Raji (cell line): ENCODE measurements around the gene FIBCD1.

Experiments used
- POLR2A ChIP-seq: IDR thresholded peaks from 2 replicates; pipeline ENCODE4 v1.6.1; 2011; ENCODE audit warnings: low read depth, low read length, control low read depth; ENCODE audit not compliant: insufficient read depth

The FIBCD1 gene, protein sequence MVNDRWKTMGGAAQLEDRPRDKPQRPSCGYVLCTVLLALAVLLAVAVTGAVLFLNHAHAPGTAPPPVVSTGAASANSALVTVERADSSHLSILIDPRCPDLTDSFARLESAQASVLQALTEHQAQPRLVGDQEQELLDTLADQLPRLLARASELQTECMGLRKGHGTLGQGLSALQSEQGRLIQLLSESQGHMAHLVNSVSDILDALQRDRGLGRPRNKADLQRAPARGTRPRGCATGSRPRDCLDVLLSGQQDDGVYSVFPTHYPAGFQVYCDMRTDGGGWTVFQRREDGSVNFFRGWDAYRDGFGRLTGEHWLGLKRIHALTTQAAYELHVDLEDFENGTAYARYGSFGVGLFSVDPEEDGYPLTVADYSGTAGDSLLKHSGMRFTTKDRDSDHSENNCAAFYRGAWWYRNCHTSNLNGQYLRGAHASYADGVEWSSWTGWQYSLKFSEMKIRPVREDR

DNA sequence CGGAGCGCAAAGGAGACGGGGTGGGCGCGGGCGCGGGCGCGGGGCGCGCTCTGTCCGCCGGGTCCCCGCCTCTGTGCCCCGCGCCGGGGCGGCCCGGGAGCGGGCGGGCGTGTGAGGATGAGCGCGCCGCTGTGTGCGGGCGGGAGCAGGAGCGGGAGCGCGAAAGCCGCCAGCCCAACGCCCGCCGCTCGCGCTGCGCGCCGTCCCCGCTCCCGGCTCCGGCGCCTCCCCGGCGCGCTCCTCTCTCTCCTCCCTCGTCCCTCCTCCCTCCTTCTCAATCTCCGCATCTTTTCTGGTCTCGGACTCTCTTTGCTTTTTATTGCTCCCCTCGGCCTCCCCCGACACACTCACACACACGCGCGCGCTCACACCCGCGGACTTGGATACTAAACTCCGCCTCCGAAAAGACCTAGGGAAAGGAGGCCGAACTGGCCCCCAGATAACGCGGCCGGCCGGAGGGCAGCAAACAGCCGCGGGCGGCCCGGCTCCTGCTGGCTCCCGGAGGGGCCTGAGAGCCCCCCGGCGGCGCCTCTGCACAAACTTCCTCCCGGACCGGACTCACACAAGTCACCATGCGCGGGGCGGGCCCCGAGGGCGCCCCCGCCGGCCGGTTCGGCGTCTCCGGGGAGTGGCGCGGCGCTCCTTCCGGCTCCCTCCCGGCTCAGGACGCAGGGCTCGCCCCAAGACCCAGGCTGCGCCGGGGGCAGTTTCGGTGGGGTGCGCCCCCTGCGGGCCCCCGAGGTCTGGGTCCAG, at the start of gene FIBCD1:
FIBCD1 (minus strand) TSS at position 596 of the 753 bp plus-strand sequence. CDS start 640 bp downstream, outside the sequence.
- TF ChIP-seq POLR2A, result no peak

DNA sequence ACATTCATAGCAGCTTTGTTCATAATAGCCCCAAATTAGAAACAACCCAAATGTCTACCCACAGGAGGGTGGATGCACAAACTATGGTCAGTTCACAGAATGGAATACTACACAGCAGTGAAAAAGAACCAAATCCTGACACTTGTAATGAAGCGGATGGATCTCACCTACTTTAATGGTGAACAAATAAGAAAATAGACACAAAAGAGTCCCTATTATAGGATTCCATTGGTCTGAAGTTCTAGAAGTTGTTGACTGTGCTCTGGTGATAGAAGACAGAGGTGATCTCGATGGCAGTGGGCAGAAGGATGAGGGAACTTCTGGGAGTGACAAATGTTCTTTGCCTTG, 49.3 kb upstream of the FIBCD1 start:
- no peak for TF ChIP-seq POLR2A

DNA sequence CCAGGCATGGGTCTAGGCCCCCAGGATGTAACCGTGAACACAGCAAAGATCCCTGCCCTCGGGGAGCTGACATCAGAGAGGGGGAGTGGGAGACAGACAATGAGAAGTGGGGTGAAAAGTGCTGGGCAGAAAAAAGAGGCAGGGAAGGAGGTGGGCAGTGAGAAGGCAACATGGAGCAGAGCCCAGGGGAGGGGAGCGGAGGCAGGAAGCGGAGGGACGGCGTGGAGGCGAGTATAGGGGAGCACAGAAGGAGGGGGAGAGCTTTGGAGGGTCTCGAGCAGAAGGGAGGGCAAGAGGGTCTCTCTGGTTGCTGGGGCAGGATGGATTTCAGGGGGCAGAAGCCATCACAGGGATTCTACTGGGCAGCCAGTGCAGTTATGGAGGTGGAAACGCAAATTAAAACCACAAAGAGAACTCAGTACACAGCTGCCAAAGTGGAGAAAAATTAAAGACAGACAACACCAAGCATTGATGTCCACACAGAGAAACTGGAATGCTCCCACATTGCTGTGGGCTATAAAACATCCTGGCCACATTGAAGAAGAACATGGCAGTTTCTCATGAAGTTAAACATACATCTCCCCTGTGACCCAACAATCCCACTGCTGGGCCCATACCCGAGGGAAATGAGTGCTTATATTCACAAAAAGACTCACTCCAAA, 48.8 kb upstream of the FIBCD1 start:
- no peak for TF ChIP-seq POLR2A

DNA sequence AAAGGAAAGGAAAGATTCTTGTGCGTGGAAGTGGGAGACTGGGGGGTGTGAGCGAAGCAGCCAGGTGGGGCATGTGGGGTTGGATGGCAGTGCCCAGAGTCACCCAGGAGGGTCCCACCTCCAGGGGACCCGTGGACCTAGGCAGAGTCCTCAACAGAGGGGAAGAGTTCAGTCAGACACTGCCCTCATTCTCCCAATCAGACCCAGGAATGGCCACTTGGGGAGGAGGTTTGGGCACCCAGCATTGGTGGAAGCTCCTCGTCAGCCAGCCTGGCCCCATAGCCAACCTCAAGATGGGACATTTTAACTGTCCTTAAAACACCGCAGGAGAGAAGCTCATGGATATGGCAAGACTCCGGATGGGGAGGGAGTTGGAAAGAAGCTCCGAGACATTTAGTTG, 48.0 kb upstream of the FIBCD1 start:
- TF ChIP-seq POLR2A, result no peak

DNA sequence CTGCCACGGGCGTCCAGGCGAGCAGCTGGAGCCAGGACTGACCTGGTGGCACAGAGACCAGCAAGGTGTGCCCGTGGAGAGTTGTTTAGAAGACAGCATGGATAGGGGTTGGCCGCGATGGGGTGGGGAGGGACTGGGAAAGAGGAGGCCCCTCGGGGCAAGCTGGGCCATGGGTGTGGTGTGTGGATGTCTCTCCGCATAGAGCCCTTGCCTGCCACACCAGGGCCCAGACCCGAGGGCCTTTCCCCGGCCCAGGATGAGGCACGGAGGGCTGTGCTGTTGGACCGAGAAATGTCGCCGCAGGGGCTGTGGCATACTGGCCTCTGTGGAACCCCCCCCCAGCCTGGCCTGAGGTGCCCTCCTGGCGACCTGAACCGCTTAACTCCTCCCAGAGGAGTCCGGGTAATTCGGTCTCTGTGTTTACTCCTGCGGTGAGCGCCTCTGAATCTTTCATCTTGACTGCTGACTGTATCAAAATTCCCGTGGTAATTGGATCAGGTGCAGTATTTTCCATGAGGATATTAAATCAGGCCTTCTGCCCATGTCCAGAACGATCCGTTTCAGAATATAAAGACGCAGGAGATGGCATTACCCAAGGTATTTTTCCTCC, 47.4 kb upstream of the FIBCD1 start:
- no peak for TF ChIP-seq POLR2A

DNA sequence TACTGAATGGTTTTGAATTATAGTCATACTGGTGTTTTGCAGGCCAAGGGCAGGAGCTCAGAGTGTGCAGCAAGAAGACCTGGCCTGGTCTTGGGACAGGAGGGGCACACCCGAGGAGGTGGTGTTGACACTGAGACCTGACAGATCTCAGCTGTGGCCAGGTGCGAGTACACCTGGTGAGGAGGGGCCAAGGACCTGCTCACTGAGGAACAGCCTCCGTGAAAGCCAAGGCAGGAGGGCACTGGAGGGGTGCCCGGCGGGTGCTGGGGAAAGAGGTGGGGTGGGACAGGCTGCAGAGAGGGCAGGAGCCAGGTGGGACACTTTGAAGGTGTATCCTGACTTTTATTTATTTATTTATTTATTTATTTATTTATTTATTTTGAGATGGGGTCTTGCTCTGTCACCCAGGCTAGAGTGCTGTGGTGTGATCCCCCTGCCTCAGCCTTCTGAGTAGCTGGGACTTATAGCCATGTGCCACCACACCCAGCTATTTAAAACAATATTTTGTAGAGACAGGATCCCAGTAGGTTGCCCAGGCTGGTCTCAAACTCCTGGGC, 46.6 kb upstream of the FIBCD1 start:
- TF ChIP-seq POLR2A, result no peak

DNA sequence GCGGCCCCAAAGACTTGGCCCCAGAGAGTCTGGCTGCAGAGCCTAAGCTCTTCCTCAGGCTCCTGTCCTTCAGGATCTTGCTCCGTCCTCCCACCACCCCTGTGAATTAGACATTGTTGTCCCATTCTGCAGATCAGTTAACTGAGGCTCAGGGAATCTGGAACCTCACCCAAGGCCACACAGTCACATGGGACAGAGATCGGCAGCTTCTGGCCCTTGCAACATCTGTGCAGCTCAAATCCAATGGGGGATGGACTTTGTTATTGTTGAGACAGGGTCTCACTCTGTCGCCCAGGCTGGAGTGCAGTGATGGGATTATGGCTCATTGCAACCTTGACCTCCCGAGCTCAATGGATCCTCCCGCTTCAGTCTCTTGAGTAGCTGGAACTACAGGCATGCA, 46.0 kb upstream of the FIBCD1 start:
- no peak for TF ChIP-seq POLR2A

DNA sequence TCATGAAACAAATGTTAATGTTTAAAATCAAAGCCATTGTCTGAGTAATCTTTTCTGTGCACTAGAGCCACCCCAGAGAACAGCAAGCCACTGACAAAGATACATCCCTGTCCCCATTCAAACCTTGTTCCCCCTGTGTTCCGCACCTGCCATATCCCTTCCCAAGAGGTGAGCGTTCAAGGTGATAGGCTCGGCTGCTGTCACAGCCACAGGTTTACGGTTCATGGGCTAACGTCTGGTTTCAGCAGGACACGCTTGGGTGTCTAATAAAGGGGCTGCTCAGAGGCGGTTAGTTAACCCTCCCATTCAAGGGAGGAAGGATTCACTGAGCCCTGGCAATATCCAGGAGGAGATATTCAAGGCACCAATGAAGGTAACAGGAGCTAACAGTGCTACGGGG, 45.5 kb upstream of the FIBCD1 start:
- no peak for TF ChIP-seq POLR2A

DNA sequence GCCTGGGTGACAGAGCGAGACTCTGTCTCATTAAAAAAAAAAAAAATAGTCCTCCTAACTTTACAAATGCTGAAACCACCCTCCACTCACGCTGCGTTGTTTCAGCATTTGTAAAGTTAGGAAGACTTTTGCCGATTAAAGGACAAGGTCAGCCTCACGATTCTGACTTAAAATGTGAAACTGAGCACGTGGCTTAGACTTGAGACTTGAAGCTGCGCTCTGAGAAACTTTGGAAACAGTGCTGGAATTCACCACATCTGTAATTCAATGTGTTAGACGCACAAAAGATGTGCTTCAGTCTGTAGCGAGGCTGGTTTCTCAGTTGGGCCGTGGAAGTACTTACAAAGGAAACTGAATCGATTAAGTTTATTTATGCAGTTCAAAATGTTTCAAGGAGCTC, 44.9 kb upstream of the FIBCD1 start:
- TF ChIP-seq POLR2A, result no peak

DNA sequence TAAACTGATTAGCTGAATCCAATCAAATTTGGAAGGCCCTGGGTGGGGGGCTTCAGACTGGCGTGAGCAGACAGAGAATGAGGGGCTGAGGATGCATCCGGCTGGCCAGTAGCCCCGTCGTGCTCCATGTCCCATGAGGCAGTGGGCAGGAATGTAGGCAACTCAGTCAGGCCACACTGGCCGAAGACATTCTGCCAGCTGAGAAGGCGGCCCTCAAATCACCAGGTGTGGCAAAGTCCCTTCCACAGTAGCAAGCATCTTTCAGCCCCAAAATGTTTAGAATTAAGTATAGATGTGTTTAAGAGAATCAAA, 44.3 kb upstream of the FIBCD1 start:
- no peak for TF ChIP-seq POLR2A

DNA sequence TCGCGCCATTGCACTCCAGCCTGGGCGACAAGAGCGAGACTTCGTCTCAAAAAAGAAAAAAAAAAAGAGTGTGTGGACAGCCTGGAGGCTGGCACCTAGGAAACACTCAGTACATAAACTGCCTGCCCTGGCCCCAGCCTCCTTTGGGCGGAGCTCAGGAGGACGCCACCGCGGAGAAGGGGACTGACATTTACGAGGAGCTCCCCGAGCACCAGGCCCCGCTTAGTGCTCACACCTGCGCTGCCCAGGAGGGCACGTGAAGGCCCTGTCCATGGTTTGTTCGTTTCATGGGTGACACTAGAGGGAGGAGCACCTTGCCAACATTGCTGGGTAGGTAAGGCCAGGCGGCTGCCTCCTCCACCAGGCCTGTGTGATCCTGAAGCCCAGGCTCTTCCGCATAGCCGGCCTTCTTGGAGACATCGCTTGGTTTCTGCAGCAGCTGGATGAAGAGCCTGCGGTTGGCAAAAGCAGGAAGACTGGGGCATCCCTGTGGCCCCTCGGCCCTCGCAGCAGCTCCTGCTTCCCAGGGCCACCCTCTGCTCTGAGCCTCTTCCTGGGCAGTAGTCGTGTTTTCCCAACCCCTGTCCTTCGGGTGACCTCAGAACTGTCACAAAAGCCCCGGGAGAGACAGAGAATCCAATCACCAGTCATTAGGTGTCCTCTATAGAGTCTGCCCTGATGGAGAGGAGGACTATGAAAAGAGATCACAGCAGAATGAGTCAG, 43.8 kb upstream of the FIBCD1 start:
- no peak for TF ChIP-seq POLR2A

DNA sequence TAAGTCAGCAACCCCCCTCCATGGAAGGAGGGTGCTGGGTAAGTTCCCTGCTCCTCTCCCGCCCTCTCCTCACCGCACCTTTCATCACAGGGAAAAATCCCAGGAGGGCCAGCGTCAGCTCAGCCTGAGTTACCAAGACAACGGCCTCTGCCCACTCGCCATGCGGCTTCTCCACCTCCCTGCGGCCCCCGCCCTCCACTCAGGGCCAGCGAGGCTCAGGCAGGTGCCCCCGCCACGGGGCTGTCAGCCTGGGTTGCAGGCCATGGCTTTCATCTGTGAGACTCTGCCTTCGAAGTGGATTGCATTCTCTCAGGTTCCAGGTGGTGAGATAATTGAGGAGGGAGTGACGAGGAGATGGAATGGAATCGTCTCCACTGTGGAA, 42.7 kb upstream of the FIBCD1 start:
- TF ChIP-seq POLR2A, result no peak

DNA sequence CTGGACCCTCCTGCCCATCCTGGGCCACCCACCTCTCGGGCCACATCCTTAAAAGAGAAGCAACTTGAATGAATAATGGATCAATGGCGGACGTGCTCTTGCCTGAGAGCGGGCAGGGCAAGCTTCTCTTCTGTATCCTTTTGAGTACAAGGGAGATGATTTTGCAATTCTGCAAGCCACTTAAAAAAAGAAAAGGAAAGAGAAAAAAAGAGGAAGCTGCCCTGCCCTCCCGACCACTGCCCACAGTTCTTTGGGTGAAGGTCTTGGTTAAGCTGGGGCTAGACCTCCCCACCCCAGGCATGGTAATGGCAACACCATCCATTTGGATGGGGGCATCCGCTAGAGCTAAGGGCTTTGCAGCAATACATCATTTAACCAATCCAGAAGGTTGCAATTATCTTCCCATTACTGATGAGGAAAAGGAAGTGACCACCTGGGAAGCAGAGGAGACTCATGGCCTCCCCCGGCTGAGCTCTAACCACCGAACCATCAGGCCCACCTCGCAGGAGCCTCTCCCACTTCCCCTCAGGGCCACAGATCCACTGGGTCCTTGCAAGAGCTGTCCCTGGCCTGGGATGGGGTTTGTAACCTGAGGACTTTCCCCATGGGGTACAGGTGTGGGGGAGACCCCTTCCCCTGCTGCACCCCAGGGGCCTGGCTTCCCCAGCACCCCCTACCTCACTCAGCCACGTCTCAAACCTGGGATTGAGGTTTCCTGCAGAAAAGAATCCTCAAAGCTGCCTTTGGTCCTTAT, 42.1 kb upstream of the FIBCD1 start:
- no peak for TF ChIP-seq POLR2A

DNA sequence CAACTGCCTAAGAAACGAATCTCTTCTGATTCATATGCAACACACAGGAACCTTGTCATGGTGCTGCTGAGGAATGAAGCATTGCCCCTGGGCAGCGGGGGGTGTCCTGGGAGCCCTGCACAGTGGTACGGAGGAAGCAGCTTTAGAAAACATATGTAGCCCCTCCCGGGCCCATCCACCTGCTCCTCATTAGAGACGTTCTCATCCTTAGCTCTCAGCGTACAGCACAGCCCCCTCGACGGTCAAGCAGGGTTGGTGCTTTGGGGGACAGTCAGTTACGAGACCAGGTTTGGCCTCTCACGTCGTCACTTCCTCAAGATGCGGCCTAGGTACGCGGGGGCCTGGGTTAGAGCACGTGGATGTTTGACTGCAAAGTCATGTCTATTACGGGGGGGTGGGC, 41.5 kb upstream of the FIBCD1 start:
- no peak for TF ChIP-seq POLR2A
